ENCODE data around the gene RASSF3. TPM values are rescaled to one million over a fixed set of nuclear protein-coding genes. Genes with fewer than 3 reads are reported as not detected.

Gene RASSF3
- total RNA-seq, 2 donors from 2014 or later: 40.6 to 55.7 TPM

- Histone ChIP-seq H3K4me3 (no peak overlapping the region), H3K27ac (no peak overlapping the region), H3K36me3 (peaks cover 0 to 3% of the 10 kb centered on the region in 2 donors), H3K4me1 (replicated peaks) (no peaks in the 10 kb centered on the region), H3K9me3 (no peaks in the 10 kb centered on the region), H3K27me3 (replicated peaks; ENCODE audit: insufficient read depth) (no peaks in the 10 kb centered on the region)
- 88% methylated on average over 5 of the region's 5 CpGs for WGBS
- DNase-seq (ENCODE audit: low spot score): no peak
- TF ChIP-seq POLR2A (IDR thresholded peaks at IDR 0.05) (no peak), POLR2AphosphoS5 (IDR thresholded peaks at IDR 0.05) (no peak), CTCF (IDR thresholded peaks at IDR 0.05) (no peak)
- intact Hi-C loops (cut with DNase I): no loop called here
These were observed 104.3 kb downstream of the RASSF3 start for GRCh38 chr12:64714551-64714968.

GRCh38 chr12:64716371-64716770 is 106.1 kb downstream of the RASSF3 start:
- Histone ChIP-seq H3K27me3 (replicated peaks; ENCODE audit: insufficient read depth) (no peaks in the 10 kb centered on the region), H3K27ac (no peak overlapping the region), H3K4me3 (no peak overlapping the region), H3K36me3 (peaks cover 0 to 3% of the 10 kb centered on the region in 2 donors), H3K4me1 (replicated peaks) (no peaks in the 10 kb centered on the region), H3K9me3 (no peaks in the 10 kb centered on the region)
- intact Hi-C loops (cut with DNase I): no loop called here
- TF ChIP-seq POLR2A (IDR thresholded peaks at IDR 0.05) (no peak), CTCF (IDR thresholded peaks at IDR 0.05) (no peak), POLR2AphosphoS5 (IDR thresholded peaks at IDR 0.05) (no peak)
- DNase-seq (ENCODE audit: low spot score): no peak
- 95% methylated on average over 4 of the region's 4 CpGs for WGBS

- 82% methylated on average over 6 of the region's 6 CpGs for WGBS
- TF ChIP-seq CTCF (IDR thresholded peaks at IDR 0.05) (no peak), POLR2AphosphoS5 (IDR thresholded peaks at IDR 0.05) (no peak), POLR2A (IDR thresholded peaks at IDR 0.05) (no peak)
- intact Hi-C loops (cut with DNase I): no loop called here
- Histone ChIP-seq H3K36me3 (peaks cover 0 to 3% of the 10 kb centered on the region in 2 donors), H3K4me1 (replicated peaks) (no peaks in the 10 kb centered on the region), H3K27ac (no peak overlapping the region), H3K27me3 (replicated peaks; ENCODE audit: insufficient read depth) (no peaks in the 10 kb centered on the region), H3K4me3 (no peak overlapping the region), H3K9me3 (no peaks in the 10 kb centered on the region)
- DNase-seq (ENCODE audit: low spot score): no peak
These were observed 106.7 kb downstream of the RASSF3 start for GRCh38 chr12:64716839-64717455.

- Histone ChIP-seq H3K36me3 (peaks cover 0 to 9% of the 10 kb centered on the region in 2 donors), H3K27me3 (replicated peaks; ENCODE audit: insufficient read depth) (no peaks in the 10 kb centered on the region), H3K4me3 (no peak overlapping the region), H3K27ac (no peak overlapping the region), H3K9me3 (no peaks in the 10 kb centered on the region), H3K4me1 (replicated peaks) (no peaks in the 10 kb centered on the region)
- intact Hi-C loops (cut with DNase I): no loop called here
- WGBS: 72% methylated on average over 1 of the region's 1 CpG
- DNase-seq (ENCODE audit: low spot score): no peak
- TF ChIP-seq POLR2A (IDR thresholded peaks at IDR 0.05): no peak
- TF ChIP-seq CTCF (IDR thresholded peaks at IDR 0.05): no peak
- TF ChIP-seq POLR2AphosphoS5 (IDR thresholded peaks at IDR 0.05): no peak
These were observed 108.4 kb downstream of the RASSF3 start for GRCh38 chr12:64718649-64719048.

- no peak overlapping the region for H3K27ac ChIP-seq
- TF ChIP-seq POLR2A (IDR thresholded peaks at IDR 0.05) (no peak), CTCF (IDR thresholded peaks at IDR 0.05) (no peak), POLR2AphosphoS5 (IDR thresholded peaks at IDR 0.05) (no peak)
- no peaks in the 10 kb centered on the region for H3K4me1 ChIP-seq (replicated peaks)
- H3K9me3 ChIP-seq: no peaks in the 10 kb centered on the region
- H3K36me3 ChIP-seq: peaks cover 0 to 9% of the 10 kb centered on the region in 2 donors
- WGBS: 91% methylated on average over 1 of the region's 1 CpG
- intact Hi-C loops (cut with DNase I): no loop called here
- H3K27me3 ChIP-seq (replicated peaks; ENCODE audit: insufficient read depth): no peaks in the 10 kb centered on the region
- no peak overlapping the region for H3K4me3 ChIP-seq
- DNase-seq (ENCODE audit: low spot score): no peak
These were observed 110.6 kb downstream of the RASSF3 start for GRCh38 chr12:64720884-64721283.
